ENCODE results near the gene SNRNP70.

SNRNP70 gene

GRCh38 chr19:49148784-49149651, 63.8 kb downstream of the SNRNP70 start:
- peak; percentile 77 for DNase-seq

GRCh38 chr19:49149652-49150105, 64.4 kb downstream of the SNRNP70 start:
- no peak for DNase-seq

- DNase-seq, result peak; percentile 13
Observed at GRCh38 chr19:49150106-49150943, 65.1 kb downstream of the SNRNP70 start.

GRCh38 chr19:49150944-49151243, 65.6 kb downstream of the SNRNP70 start:
- no peak for DNase-seq

- DNase-seq, result peak; percentile 29
Observed at GRCh38 chr19:49151267-49152118, 66.2 kb downstream of the SNRNP70 start.

- DNase-seq, result no peak
Observed at GRCh38 chr19:49152119-49152550, 66.9 kb downstream of the SNRNP70 start.

GRCh38 chr19:49153167-49153809, 68.0 kb downstream of the SNRNP70 start:
- no peak for DNase-seq

- no peak for DNase-seq
Observed at GRCh38 chr19:49154279-49154678, 69.0 kb downstream of the SNRNP70 start.

GRCh38 chr19:49155005-49155819, 70.0 kb downstream of the SNRNP70 start, which contains the start of gene HRC:
TSS of gene HRC (minus strand) at chr19:49155396. CDS start at chr19:49155237, 159 bp downstream.
- no peak for DNase-seq

- no peak for DNase-seq
Observed at GRCh38 chr19:49155820-49156346, 70.6 kb downstream of the SNRNP70 start.

GRCh38 chr19:49157445-49158224, 72.4 kb downstream of the SNRNP70 start, which contains the start of gene TRPM4:
TSS of gene TRPM4 (plus strand) at chr19:49157792. CDS start at chr19:49157867, 75 bp downstream.
- DNase-seq, result peak; percentile 37

All from stimulated activated naive CD4-positive, alpha-beta T cell treated with Interleukin-2 at 50 U/mL for 16 hours (primary cell).